HG03066 (cell line): ENCODE data around the gene XAGE3.
"Not testable (repeated sequence)": the region's sequence is repeated elsewhere in the genome, so short reads cannot be mapped to it uniquely, and the experiment has no call there.

Experiments used
- ATAC-seq: cut with Tn5 transposase; IDR thresholded peaks from one replicate; pipeline ENCODE4 v1.9.1; 2021; ENCODE audit warnings: low read depth; ENCODE audit not compliant: unreplicated experiment

Gene XAGE3

GRCh38 chrX:52852110-52852860 is 15.6 kb downstream of the XAGE3 start:
- no peak for ATAC-seq

DNA sequence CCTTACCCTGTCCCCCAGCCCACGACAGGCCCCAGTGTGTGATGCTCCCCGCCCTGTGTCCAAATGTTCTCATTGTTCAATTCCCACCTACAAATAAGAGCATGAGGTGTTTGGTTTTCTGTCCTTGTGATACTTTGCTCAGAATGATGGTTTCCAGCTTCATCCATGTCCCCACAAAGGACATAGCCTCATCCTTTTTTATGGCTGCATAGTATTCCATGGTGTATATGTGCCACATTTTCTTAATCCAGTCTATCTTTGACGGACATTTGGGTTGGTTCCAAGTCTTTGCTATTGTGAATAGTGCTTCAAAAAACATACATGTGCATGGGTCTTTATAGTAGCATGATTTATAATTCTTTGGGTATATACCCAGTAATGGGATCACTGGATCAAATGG is 24.3 kb downstream of the XAGE3 start:
- ATAC-seq = not testable (repeated sequence)

DNA sequence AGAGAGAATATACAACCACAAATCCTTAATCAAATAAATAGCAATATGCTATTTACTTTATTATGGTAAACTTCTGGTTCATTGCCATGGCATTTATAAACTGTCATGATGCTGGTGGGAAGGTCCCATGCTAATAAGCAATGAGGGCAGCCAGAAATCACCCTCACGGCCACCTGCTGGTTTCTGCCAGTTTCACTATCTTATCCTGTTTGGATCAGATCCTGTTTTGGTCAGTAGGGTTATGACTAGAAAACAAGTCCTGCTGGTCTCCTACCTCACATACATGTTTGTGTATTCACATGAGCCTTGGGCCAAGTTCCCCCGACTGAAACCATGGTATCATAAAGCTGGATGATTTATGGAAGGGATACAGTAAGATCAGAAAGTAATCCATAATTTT is 28.7 kb downstream of the XAGE3 start:
- ATAC-seq = no peak

DNA sequence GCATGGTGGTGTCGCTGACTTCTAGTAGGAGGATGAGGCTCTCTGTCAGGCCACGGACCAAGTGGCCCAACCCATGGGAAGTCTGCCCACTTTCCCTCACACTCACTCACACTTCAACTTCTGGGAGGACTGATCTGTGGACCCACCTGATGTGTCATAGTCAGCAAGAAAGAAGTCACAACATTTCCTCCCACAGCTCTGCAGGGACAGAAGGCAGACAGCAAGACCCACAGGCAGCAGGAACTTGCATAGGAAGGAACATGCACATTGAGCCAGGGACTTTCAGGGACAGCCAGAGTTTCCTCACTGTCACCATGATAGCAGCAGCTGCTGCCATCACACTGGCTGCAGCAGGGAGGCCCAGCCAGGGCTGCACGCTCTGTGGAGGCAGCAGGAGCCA is 37.3 kb downstream of the XAGE3 start:
- no peak for ATAC-seq

DNA sequence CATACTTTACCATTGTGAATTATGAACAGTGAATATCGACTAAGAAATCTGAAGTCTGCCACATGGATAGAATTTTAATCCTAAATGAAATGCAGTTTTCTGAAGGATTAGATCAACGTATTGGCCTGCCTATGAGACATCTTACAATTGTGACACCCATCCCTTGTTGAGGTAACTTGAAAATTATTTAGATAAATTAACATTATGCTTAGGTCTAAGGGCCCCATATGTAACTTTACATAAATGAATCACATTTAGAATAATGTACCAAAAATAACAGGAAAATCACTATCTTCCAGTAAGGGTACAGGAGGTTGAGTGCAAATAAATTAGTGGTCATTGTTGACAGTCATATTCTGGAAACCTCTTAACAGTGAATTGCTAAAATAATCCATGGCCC is 43.3 kb downstream of the XAGE3 start:
- no peak for ATAC-seq

DNA sequence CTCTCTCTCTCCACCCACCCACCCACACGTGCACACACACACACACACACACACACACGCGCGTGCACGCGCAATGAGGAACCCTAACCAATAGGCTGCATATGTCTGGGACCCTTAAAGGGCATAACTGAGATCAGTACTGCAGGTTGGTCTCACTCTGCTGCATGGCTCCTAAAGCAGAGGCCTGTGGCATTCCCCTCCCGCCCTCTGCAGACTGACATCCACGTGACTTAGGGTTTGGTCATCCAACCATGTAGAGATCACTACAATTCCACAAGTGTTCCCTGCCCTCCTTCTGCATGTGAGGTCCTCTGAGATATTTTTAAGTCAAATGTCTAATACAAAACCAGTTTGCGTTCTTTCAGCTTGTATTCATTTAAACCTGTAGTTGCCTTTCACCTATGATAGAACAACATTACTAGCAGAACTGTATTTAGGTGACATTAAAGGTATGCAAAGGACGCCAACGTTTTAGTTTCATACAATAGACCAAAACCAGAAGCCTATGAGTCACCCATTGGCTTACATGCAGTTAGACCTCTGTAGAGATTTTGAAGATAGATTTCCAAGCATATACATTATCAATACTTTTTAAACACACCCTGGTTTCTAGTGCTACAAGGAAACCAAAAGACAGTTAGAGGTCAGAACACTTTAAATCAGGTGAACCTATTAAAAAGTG is 46.7 kb downstream of the XAGE3 start:
- ATAC-seq = no peak

GRCh38 chrX:52819788-52820187 is 48.1 kb downstream of the XAGE3 start:
- no peak for ATAC-seq
